NCI-H2196 treated with DMSO at 0.1 percent for 48 hours (cell line): ENCODE measurements around the gene RTN4IP1.

Source experiments
- DNase-seq: peaks from one replicate; lab custom pipeline; 2025; ENCODE audit not compliant: unreplicated experiment; lab: John Stamatoyannopoulos, UW

RTN4IP1 gene, protein sequence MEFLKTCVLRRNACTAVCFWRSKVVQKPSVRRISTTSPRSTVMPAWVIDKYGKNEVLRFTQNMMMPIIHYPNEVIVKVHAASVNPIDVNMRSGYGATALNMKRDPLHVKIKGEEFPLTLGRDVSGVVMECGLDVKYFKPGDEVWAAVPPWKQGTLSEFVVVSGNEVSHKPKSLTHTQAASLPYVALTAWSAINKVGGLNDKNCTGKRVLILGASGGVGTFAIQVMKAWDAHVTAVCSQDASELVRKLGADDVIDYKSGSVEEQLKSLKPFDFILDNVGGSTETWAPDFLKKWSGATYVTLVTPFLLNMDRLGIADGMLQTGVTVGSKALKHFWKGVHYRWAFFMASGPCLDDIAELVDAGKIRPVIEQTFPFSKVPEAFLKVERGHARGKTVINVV

DNA sequence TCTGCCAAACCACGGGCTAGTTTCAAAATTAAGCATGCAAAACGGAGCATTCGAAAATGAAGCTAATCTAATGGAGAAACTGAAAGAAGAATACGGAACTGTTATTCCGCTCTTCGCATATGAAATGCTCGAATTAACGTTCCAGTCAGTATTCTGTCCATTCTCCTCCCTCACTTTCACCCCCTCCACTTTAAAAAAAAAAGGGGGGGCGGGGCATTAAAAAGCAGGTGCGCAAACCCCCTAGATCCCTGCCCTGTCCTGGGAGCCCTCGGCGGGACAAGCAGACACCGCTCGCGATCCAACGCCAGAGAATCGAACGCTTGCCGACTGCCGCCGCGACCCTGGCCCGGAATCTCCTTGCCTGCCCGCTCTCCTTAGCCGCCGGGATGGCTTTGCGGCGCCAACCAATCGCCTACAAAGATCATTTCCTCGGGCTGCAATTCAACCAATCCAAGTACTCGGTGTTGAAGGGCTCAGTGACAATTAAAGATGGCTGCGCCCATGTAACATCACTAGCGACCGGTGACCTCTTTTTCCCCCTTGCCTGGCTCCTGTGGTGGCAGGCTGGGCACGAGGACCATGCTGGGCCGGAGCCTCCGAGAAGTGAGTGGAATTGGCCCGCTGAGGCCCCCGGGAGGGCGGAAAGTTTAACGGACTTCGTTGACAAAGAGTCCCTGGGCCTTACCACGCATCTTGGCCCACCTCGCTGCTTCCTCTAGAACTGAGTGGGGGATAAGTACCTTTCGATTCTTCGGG lies at the start of gene RTN4IP1, which contains the start of gene QRSL1:
TSS of gene RTN4IP1 (minus strand) at position 396 of the 756 bp plus-strand sequence. CDS start 477 bp downstream, outside the sequence.
TSS of gene QRSL1 (plus strand) at position 476 of the 756 bp plus-strand sequence. CDS start at position 580, 104 bp downstream.
- DNase-seq = peak; percentile 89

DNA sequence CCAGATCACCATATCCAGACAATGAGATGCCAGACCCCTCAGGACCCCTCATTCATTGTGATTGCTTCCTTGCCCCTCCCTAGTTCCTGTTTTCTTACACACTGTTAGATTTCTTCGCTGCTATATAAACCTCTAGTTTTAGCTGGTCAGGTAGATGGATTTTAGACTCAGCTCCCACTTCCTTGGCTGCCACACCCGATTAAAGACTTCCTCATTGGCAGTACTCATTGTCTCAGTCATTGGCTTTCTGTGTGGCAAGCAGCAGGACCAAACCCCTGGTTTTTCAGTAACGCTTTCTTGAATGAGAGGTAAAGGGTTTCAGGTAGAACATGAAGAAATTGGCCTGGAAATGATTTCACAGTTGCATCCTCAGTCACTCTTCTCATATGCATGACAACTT lies 48.0 kb upstream of the RTN4IP1 start:
- DNase-seq = no peak

DNA sequence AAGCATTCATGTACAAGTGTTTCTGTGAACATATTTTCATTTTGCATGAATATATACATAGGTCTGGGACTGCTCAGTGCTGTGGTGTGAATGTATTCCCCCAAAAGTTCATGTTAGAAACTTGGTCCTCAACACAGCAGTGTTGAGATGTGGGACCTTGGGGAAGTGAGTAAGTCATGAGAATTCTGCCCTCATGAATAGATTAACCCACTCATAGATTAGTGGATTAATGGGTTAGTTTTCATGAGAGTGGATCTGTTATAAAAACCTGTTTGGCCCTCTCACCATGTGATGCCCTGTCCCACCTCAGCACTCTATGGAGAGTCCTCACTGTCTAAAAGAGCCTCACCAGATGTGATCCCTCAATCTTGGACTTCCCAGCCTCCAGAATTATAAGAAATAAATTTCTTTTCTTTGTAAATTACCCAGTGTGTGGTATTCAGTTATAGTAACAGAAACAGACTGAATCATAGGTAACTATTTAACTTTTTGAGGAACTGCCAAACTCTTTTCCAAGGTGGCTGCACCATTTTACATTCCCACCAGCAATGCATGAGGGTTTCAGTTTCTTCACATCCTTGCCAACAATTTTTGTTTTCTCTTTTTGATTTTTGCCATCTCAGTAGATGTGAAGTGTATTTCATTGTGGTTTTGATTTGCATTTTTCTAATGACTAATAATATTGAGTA lies 45.4 kb upstream of the RTN4IP1 start:
- DNase-seq = no peak

DNA sequence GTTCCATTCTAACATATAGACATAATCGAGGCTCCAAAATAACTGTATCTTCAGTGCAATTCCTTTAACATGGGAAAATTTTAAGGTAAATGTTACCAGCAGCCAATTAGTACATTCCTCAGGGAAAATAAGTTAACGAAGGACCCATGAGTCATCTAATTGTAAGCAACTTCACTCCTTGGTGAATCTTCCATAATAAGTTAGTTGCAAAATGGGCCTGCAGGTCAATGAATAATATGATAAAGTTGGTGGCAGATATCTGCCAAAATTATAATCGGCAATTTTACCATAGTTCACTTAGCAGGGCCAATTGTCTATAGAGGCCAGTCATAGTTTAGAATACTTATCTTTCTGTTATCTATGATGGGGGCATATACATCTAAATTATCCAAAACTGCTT lies 42.4 kb upstream of the RTN4IP1 start:
- no peak for DNase-seq

DNA sequence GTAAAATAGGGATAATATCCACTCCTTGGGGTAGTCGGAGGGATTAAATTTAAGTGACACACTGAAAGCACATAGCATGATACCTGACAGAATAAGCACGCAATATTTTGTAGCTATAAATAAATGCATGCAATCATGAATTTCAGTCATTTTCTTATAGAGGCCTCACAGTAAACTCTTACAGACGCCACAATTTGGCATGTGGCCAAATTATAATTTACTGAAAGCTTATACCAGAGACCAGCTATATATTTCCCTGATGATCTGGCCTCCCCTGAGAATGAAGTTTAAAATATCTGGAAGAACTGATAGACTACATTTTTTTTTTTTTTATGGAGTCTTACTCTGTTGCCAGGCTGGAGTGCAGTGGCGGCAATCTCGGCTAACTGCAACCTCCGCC lies 40.9 kb upstream of the RTN4IP1 start:
- no peak for DNase-seq

DNA sequence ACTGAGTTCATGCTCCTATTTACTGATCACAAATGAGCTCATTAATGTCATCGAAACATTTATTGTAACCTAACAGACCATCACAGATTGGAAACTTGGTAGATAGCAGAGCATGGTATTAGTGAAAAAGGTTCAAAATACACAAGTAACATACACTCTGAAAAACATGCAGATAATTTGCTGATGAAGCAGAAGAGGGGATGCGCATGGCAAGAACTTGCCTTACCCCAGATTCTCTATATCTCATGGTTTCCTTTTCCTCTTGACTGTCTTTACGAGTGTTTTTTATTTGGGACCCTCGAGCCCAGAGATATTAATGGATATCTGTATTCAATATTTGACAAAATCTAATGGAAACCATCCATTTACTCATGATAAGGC lies 37.7 kb upstream of the RTN4IP1 start:
- DNase-seq = no peak

DNA sequence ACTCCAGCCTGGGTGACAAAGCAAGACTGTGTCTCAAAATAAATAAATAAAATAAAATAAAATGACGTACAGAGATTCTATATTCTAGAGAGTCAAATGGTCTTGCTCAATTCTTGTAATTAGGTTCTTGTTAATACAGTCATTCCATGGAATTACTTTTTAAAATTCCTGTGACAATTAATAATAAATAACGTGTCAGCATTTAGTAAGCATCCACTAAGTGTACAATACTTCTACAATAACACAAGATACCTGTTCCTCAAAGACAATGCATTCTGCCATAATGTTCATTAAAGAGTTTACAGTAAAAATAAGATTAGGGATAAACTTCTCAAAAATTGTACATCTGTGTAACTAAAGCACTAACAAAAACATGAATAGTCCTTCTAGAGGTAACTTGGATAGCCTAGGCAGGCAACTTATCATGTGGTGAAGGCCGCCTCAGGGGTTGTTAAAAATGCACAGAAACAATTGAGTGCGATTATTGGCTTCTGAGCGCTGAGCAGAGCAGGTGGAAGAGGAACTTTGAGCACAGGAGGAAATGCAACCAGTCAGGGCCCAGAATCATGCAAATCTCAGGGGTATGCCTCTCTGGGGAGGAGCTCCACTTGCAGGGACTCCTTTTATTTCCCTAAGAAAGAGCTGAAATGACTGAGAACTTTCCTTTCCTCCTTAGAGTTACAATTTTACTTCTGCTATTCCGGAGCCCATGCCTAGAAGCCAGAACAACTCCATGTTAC lies 37.2 kb upstream of the RTN4IP1 start:
- no peak for DNase-seq

DNA sequence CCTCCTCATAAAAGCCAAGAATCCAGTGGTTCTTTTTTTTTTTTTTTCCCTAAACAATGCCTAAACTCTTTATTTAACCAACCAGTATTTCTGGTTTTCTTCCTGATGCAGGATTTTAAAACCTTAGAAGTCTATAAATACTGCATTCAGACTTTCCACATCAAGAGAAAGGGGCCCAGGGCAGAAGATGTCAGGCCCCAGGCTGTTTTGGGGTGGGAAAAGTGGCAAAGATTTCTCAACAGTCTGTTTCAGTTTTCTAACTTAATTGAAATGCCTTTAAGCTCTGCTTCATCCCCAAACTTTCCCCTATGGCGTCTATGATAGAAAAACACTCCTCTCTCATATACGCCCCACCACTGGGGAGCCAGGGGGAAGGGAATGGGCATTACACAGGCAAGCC lies 33.2 kb upstream of the RTN4IP1 start:
- no peak for DNase-seq

DNA sequence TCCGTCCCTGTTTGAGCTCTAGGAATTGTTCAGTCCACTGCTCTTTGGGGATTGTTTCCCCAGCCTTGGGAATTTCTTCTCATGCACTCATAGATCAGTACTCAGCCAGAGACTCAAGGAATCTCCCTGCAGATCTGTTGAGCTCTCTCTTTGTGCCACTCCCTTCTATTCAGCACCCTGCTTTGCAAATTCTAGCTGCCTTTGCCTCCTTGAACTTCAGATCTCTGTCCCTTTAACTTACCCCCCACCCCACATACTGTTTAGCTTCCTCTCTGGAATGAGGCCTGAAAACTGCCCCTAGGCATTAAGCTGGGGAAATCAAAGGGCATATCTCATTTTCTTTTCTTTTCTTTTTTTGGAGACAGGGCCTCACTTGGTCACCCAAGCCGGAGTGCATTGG lies 30.6 kb upstream of the RTN4IP1 start:
- DNase-seq = no peak

DNA sequence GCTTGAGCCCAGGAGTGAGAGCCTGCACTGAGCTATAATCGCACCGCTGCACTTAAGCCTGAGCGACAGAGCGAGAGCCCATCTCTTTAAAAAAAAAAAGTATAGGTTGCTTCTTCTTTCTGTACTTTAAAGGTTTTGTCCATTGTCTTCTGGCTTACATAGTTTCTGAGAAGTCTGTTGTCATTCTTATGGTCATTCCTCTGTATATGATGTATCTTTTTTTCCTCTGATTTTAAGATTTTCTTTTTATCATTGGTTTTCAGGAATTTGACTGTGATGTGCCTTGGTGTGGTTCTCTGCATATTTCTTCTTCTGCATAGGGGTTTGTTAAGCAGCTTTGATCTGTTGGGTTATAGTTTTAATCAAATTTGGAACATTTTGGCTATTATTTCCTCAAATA lies 29.2 kb upstream of the RTN4IP1 start:
- no peak for DNase-seq

DNA sequence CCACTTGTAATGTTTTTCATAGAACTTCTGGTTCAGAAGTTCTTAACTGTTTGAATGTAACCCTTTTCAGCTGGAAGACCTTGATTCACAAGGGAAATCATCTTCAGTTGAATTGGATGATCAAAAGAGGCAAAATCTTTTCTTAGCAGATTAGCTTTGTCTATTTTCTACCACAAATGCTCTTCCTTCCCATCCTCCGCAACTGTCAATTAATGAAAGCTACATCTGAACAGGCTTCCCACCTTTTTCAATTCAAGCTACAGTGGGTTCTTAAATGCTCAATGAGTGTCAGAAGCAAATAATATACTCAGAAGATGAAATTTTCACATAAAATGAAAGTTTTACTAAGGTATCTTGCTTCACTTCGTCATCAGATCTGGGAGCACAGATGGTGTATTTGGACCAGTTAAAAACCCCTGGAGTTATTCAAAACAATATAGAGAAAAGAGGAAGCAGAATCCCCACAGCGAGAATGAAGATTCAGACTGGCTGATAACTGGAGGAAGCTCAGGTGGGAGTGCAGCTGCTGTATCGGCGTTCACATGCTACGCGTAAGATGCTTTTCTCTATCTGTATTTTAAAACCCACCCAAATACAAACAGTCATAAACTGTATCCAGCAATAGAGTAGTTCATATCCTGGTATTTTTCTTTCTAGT lies 19.5 kb upstream of the RTN4IP1 start:
- no peak for DNase-seq

DNA sequence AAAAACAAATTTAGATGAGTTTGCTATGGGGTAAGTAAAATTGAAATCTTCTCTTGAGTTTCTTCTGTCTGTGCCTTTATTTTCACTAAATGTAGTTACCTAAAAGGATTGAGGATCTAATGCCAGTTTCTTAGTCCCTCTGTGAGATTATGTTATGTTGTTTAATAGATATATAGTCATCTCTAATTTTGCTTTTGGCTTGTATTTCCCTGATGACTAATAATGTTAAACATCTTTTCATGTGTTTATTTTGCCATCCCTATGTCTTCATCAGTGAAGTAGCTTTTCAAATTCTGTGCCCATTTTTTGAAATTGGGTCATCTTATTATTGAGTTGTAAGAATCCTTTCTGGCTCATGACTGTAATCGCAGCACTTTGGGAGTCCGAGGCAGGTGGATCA lies 13.8 kb upstream of the RTN4IP1 start:
- DNase-seq = no peak

DNA sequence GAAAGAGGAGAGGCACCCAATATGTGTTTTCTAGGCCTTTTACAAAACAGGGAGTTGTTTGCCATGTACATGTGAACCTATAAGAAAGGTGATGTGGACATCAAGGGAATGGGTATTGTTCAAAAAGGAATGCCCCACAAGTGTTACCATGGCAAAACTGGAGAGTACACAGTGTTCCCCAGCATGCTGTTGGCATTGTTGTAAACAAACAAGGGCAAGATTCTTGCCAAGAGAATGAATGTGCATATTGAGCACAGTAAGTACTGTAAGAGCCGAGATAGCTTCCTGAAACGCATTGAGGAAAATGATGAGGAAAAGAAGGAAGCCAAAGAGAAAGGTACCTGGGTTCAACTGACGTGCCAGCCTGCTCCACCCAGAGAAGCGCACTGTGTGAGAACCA lies 13.2 kb upstream of the RTN4IP1 start:
- DNase-seq = no peak

DNA sequence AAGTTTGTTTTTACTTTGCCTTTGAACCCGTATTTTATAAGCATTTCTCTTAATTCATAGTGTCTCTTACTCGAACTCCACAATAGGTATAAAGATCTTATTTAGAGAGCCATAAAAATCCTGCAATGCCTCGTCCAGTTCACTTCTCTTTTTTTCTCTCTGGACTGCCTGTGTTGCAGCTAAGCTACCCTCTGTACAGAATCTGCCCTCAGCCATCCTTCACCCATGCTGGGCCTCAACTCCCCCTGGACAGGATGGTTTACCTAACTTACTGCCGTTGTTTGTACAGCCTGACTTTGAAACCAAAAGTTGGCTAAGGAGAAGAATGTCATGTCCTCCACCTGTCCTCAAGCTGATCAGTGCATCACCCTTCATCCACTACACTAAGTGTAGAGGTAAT lies 10.5 kb upstream of the RTN4IP1 start:
- DNase-seq = no peak

DNA sequence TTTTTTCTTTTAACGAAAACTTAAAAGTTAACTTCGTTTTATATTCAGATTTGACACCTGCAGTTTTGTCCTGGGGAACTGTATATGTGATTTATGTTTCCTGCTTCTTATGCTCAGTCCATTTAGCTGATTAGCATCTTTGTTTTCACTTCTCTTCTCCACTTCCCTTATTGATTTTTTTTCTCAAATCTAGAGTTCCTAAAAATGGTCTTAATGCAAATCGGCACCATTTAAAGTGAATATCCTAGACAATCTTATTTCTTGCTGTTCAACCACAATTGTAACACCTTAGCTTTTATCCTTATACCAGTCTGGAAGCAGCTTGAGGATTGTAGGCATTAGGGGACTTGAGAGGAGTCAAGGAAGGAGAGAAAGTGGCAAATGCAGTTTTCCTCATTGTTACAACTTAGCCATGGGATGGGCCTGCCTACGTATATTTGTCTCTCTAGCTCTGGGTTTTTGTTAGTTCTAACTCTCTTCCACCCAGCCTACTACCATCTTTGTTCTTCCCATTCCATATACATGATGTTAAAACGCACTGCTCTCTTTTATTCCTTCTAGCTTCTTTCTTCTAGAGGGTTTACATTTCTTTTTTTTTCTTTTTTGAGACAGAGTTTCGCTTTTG lies 8.5 kb upstream of the RTN4IP1 start:
- no peak for DNase-seq

DNA sequence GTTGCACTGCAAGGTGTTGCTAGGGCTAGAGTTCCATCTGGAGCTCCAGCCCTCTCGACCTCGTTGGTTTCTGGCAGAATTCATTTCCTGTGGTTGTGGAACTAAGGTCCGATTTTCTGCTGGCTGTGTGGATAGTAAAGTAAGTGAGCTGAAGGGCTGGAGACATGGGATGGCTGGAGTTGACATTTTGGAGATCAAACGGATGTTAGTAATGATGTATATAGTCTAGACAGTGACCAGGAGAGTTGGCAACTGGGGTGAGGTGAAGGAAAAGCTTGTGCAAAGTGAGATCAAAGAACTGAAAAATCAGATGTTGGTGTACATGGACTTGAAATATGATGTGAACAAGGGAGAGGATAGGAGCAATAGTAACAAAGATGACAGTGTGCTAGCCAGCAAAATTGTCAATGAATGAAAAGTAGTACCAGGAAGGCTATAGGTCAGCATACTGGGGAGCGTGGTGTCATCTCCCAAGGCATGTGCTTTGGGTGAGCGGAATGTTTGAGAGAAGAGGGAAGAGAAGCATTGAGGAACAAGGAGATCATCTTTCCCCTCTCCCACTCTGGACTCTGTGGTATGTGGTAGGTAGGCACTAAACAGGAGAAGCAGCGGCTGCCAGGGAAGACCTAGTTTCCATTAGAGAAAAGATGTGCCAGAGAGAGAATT lies 7.9 kb upstream of the RTN4IP1 start:
- DNase-seq = no peak

DNA sequence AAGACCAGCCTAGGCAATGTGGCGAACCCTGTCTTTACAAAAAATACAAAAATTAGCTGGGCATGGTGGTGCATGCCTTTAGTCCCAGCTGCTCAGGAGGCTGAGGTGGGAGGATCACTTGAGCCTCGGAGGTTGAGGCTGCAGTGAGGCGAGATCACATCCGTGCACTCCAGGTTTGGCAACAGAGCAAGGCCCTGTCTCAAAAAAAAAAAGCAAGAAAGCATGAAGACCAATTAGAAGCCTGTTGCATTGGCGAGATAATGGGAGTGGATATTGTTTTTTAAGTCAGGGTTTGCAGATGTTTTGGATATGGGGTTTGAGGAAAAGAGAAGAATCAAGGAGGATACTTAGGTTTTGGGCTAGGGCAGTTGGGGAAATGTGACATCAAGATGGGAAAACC lies 5.3 kb upstream of the RTN4IP1 start:
- no peak for DNase-seq

DNA sequence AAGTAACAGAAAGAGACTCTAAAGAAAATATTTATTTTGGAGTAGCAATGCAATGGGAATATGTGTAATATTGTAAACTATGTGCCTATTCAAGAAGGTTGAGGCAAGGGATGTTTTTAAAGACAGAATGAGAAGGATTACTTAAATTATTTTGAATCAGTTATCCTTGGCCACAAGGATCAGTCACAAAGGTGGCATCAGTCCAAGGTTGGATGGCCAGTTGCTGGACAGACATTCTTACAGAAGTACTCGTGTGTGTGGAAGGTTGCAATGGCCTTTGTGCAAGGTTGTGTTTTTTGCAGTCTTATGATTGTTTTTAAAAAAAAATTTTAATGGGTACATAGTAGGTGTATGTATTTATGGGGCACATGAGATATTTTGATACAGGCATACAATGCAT lies 2.0 kb upstream of the RTN4IP1 start:
- no peak for DNase-seq

DNA sequence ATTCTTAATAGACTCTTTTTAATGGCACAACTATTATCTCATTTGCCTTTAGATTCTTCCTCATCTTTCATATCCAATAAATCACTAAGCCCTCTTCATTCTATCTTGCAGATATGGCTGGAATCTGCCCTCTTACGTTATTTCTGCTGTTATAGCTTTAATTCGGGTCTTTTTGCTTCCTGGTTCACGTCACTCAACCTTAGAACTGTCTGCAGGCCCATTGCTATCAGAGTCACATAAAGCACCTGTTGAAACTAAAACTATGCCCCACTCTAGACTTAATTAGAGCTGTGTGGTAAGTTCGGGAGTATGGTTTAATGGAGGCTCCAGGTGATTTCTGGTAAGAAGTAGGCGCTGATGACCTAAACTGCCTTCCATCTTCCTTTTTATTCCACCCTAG lies 1.1 kb upstream of the RTN4IP1 start:
- no peak for DNase-seq

DNA sequence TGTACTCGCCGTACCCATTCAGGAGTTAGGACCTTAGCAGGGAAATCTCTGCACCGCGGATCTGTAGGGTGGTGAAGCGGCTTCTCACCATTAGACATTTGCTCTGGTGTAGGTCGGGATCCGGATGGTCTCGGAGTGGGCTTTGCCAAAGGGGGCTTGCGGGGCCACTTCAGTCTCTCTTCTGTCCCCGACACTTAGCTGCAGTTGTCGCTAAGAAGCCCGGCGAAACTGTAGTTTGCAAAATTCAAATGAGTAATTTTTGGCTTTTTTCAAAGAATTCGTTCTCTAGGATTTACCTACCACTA lies 513 bp upstream of the RTN4IP1 start:
- no peak for DNase-seq
